ENCODE measurements around the gene TSTD1. TPM values are rescaled to one million over a fixed set of nuclear protein-coding genes. Genes with fewer than 3 reads are reported as not detected.

TSTD1 gene
- total RNA-seq, 1 experiment from 2014 or later: 116 TPM

- Histone ChIP-seq H3K79me2 (ENCODE audit: insufficient read depth, low read length) (peaks cover 16% of the 10 kb centered on the region; the same call in 1 of the 2 replicates), H3K36me3 (ENCODE audit: control insufficient read depth in 1 of 2, insufficient read depth in 2 of 2, low read length in 2 of 2) (peaks cover 0 to 13% of the 10 kb centered on the region in 2 experiments; a peak in 1 of 4 replicates), H3K9me2 (ENCODE audit: insufficient read depth) (no peaks in the 10 kb centered on the region), H4K20me1 (ENCODE audit: insufficient read depth) (no peaks in the 10 kb centered on the region), H3K4me1 (ENCODE audit: control insufficient read depth in 1 of 2, insufficient read depth in 2 of 2, low read length in 2 of 2) (peaks cover 5 to 17% of the 10 kb centered on the region in 2 experiments; a peak in 2 of 4 replicates), H3K9ac (ENCODE audit: low read length) (peak overlapping the region; percentile 79), H2AFZ (ENCODE audit: low read depth, low read length, poor library complexity, severe bottlenecking) (no peak overlapping the region), H3K9me3 (ENCODE audit: control insufficient read depth in 1 of 2, insufficient read depth in 1 of 2, low read depth in 1 of 2, low read length in 2 of 2) (peaks cover 0 to 5% of the 10 kb centered on the region in 2 experiments; a peak in 1 of 4 replicates), H3K4me2 (ENCODE audit: low read length) (peak overlapping the region; percentile 74), H3K27me3 (ENCODE audit: insufficient read depth, low read length) (no peaks in the 10 kb centered on the region), H3K27ac (ENCODE audit: low read depth, low read length) (peak overlapping the region; percentile 85), H3K4me3 (replicated peaks in 1 of 2; ENCODE audit: low read depth in 1 of 2, low read length in 2 of 2) (peak overlapping the region; percentile 66 to 70)
- ChIA-PET CTCF (interaction anchor here (0.5 to 1.9 kb wide), 2 partner anchors 8 to 25 kb away, joined by 3 to 5 read pairs; no protein-coding TSS in a partner anchor), POLR2A (interaction anchor here (0.7 to 3.3 kb wide), 3 partner anchors 8 to 49 kb away, joined by 3 to 18 read pairs (median 3); partner anchors contain the start of gene F11R), RAD21 (ENCODE audit: low non-redundant PET in 1 of 2, low total read pairs in 2 of 2, uncharacterized antibody in 2 of 2, unreplicated experiment in 2 of 2) (no interaction called here)
- no TSS peak for BruUV-seq (replicated peaks)
- DNase-seq (ENCODE audit: low read depth, low spot score): no peak
- ATAC-seq: no peak
- intact Hi-C loops (cut with micrococcal nuclease): loop anchor here (5.0 kb wide), 1 partner anchor 71 kb away; the partner anchor contains the start of genes NIT1 and PFDN2
- TF ChIP-seq POLR2AphosphoS5 (IDR thresholded peaks at IDR 0.05; ENCODE audit: low read depth, low read length): peak; percentile 12; the same call in 1 of the 2 replicates
- no peak for TF ChIP-seq ELF1 (IDR thresholded peaks at IDR 0.05; ENCODE audit: borderline replicate concordance, low read depth)
- no peak for TF ChIP-seq RAD21 (IDR thresholded peaks at IDR 0.05; ENCODE audit: low read depth)
- TF ChIP-seq SRF (IDR thresholded peaks at IDR 0.05; ENCODE audit: low read depth): no peak
- TF ChIP-seq TCF7L2 (IDR thresholded peaks at IDR 0.05; ENCODE audit: borderline replicate concordance, extremely low read depth, insufficient read depth, insufficient read length): no peak
- TF ChIP-seq YY1 (IDR thresholded peaks at IDR 0.05; ENCODE audit: extremely low read depth, insufficient replicate concordance, low read depth, low read length): no peak
- no peak for TF ChIP-seq CBX3 (IDR thresholded peaks at IDR 0.05; ENCODE audit: low read depth)
- TF ChIP-seq REST (IDR thresholded peaks at IDR 0.05; ENCODE audit: low read depth): no peak
- no peak for TF ChIP-seq ZBTB33 (IDR thresholded peaks at IDR 0.05; ENCODE audit: extremely low read depth, insufficient replicate concordance, low read length)
These were observed 8.0 kb upstream of the TSTD1 start for GRCh38 chr1:161046605-161047228.
